NCI-H1694 (cell line): ENCODE data around the gene ACTR6.
"Not testable (repeated sequence)": the region's sequence is repeated elsewhere in the genome, so short reads cannot be mapped to it uniquely, and the experiment has no call there.

Experiments used
- DNase-seq: peaks from one replicate; lab custom pipeline; 2025; lab: John Stamatoyannopoulos, UW

ACTR6 gene

GRCh38 chr12:100200463-100201181 lies at the start of gene ACTR6:
Gene ACTR6 (plus strand): TSS chr12:100200815. CDS start chr12:100200852, 37 bp downstream.
- peak; percentile 92 for DNase-seq

- DNase-seq: no peak
Measured at GRCh38 chr12:100151769-100152168, 48.8 kb upstream of the ACTR6 start.

DNA sequence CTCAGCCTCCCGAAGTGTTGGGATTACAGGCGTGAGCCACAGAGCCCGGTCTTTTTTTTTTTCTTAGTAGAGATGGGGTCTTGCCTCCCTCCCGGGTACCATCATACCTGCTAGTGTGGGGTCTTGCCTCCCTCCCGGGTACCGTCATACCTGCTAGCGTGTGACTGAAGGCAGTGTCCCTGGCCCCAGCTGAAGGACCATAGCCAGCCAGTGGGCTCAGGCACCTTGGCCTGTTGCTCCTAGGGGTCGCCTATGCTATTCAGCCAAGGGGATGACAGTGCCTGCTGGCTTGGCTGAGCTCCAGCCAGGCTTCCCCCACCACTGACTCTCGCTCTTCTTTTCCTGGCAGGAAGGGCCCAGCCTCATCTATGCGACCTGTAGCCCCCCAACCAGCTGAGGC lies 47.5 kb upstream of the ACTR6 start:
- no peak for DNase-seq

- peak; percentile 11 for DNase-seq
Measured at GRCh38 chr12:100154474-100155247, 46.0 kb upstream of the ACTR6 start.

DNA sequence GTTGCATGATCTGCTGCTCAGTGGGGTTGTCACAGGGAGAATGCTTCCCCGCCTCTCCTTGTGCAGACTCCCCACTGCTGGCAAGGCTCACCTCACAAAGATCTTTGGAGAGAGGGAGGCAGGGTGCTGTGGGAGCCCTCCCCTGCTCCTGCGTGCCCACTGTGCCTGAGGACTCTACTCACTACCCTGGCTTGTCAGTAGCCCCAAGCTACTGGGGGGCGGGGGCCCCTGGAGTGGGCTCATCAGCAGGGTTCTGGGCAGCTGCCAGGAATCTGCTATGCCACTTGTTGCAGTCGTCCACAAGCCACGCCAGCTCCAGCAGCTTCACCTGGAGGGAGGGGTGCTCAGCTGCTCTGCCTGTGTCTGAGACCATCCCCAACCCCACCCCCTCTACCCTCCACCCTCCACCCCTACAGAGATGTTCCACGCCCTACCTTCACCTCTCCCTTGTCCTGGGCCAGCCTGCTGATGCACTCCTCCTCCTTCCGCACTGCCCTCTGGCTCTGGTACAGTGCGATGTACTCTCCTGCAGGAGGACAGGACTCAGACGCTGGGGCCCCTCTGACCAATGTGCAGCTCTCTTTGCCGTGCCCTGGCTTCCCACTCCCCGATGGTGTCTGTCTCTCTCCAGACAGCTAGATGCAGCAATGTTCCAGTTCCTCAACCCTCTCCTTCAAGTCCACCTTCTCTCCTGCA lies 43.7 kb upstream of the ACTR6 start:
- no peak for DNase-seq

DNA sequence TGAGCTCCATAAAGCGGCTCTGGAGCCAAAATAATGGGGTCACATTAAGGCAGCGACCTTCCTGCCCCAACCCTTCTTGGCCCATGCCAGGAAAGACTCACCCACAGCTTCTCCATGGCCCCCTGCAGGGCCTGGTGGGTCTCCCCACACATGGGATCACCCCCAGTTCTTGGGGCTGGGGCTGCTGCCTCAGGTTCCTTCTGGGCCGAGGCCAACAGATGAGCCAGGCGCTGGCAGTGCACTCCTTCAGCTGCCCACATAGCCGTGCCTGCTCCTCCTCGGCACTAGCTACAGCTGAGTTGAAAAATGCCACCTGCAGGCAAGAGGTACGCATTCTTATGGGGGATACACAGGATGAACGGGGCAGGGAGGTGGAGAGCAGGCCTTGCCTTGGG lies 43.2 kb upstream of the ACTR6 start:
- DNase-seq: no peak

DNA sequence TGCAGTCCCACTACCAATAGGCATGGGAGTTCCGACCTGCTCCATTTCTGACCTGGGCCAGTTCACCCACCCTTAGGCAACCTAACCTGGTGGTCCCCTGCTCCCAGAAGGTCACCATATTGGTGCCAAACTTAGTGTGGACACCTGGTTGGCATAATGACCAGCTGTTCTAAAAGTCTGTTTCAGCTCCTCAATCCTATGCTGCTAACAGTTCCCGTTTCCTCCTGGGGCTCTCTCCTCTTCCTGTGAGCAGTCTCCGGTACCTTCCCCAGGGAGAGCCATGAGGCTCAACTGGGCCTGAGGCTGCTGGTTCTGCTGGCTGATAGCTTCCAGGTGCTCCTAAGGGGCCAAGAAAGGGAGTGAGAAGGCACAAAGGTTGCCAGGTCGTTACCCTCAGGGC lies 42.1 kb upstream of the ACTR6 start:
- DNase-seq: no peak

- no peak for DNase-seq
Measured at GRCh38 chr12:100159391-100160104, 41.1 kb upstream of the ACTR6 start.

- peak; percentile 74 for DNase-seq
Measured at GRCh38 chr12:100163416-100164152, 37.0 kb upstream of the ACTR6 start.

- DNase-seq: no peak
Measured at GRCh38 chr12:100164153-100164704, 36.4 kb upstream of the ACTR6 start.

GRCh38 chr12:100165356-100165755 lies 35.3 kb upstream of the ACTR6 start:
- DNase-seq: no peak

DNA sequence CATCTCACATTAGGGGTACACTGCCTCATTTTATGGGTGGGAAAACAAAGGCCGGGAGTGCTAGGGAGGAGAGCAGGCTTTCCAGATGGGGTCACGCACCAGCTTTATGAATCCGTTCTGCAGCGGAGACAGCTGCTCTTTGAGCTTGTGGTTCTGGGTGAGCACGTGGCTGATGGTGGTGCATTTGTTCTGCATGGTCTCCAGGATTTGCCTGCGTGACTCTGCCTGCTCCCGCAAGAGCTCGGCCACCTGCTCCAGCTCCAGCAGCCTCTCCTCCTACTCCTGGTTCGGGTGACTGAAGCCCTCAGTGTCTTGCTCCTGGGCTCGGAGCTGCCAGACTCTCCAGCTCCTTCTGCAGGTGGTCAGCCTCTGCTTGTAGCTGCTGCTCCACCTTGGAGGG lies 34.4 kb upstream of the ACTR6 start:
- DNase-seq: no peak

DNA sequence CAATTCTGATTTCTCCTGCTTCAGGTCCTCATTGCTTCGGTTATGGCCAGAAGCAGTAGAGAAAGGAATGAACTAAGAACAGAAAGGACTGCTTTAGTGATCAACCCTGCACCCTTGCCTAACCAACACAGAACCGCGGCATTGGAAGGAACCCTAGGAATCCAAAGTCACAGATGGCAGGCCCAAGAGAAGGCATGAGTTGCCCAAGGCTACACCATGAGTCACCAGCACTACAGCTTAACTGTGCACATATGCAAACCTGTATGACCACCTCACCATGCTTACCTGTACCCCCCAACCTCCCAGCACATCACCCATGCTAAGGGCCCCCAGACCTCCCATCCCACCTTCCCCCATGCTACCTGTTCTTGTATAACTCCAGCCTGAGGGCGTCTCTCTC lies 32.1 kb upstream of the ACTR6 start:
- no peak for DNase-seq

GRCh38 chr12:100169345-100169744 lies 31.3 kb upstream of the ACTR6 start:
- no peak for DNase-seq

DNA sequence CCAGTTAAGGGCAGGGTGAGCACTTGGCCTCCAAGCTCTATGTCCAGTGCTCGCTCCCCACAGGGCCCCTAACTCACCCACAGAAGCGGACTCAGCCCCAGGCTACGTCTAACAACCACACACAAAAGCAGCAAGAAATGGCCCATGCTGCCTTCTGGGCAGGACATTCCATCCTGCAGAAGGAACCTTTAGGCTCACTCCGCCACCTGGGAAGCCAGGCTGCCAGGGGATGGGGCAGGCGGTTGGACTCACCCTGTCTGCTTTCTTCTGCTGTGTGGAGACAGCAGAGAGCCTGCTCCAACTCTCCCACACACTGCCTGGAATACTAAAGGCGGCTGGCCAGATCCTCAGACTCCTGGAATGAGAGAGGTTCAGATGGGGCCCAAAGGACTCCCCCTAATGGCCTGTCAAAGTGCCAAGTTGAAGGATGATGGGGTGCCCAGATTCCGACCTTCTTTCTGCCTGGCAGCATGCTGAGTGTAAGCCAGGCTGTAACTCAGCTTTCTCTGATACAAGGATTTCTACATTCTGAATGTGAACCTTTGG lies 30.2 kb upstream of the ACTR6 start:
- no peak for DNase-seq

GRCh38 chr12:100171248-100171647 lies 29.4 kb upstream of the ACTR6 start:
- no peak for DNase-seq

DNA sequence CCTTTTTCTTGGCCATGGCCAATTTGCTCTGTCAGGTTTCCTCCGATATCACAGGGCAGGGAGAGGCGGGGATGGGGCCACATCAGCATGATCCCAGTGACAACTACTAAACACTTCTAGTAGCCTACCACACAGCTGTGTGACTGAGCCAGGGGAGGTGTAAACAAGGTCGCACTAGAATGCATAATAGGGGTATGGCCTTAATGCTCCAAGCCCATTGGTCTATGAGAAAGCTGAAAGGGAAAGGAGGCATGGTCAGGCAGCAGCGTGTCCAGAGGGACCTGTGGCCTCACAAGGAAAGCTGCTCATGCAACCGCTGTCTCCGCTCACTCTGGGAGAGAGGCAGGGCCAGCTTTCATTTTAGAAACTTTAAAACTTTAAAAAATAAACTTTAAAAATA lies 27.5 kb upstream of the ACTR6 start:
- no peak for DNase-seq

DNA sequence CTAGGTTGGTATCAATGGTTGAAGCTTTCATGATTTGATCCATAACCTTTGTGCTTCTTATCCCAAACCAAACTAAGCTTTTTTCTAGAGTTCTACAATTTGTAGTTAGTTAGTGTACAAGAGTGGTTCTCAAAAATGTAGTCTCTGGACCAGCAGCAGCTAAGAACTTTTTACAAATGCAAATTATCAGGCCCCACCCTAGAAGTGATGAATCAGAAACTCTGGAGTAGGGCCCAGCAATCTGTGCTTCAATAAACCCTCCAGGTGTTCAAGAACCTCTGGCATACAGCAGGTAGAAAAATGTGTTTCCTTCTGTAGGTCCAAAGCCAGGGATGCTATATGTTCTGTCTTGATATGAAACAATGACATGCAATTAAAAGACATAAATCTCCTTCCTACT lies 26.1 kb upstream of the ACTR6 start:
- no peak for DNase-seq

DNA sequence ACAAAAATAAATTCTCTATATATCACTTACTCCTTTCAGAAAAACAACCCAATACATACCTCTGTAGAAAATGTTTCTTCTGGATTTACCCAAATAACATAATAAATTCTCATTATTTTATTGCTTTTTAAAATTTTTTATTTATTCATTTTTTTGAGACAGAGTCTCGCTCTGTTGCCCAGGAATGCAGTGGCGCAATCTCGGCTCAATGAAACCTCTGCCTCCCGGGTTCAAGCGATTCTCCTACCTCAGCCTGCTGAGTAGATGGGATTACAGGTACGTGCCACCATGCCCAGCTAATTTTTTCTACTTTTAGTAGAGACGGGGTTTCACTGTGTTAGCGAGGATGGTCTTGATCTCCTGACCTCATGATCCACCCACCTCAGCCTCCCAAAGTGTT lies 24.1 kb upstream of the ACTR6 start:
- not testable (repeated sequence) for DNase-seq

GRCh38 chr12:100179252-100179651 lies 21.4 kb upstream of the ACTR6 start:
- no peak for DNase-seq

- no peak for DNase-seq
Measured at GRCh38 chr12:100184549-100185145, 16.0 kb upstream of the ACTR6 start.
